AG09309 (cell line): ENCODE data around the gene TBL2.
"Not testable (repeated sequence)": the region's sequence is repeated elsewhere in the genome, so short reads cannot be mapped to it uniquely, and the experiment has no call there.

ENCODE experiments used
- DNase-seq: peaks from one replicate; pipeline ENCODE4 v3.0.0-alpha.2; 2010; ENCODE audit warnings: low read depth
- H3K4me3 ChIP-seq: 2 replicates; pipeline ENCODE4 v1.5.1; 2011; ENCODE audit warnings: mild to moderate bottlenecking, low read depth, low read length, moderate library complexity; ENCODE audit not compliant: control insufficient read depth
- TF ChIP-seq, protein P1 (sequence below): IDR thresholded peaks from 2 replicates; pipeline ENCODE4 v1.5.1; 2011; ENCODE audit warnings: mild to moderate bottlenecking, low read depth, low read length, inconsistent platforms; ENCODE audit not compliant: insufficient read depth, control insufficient read depth; ENCODE audit errors: missing control alignments

Gene TBL2

DNA sequence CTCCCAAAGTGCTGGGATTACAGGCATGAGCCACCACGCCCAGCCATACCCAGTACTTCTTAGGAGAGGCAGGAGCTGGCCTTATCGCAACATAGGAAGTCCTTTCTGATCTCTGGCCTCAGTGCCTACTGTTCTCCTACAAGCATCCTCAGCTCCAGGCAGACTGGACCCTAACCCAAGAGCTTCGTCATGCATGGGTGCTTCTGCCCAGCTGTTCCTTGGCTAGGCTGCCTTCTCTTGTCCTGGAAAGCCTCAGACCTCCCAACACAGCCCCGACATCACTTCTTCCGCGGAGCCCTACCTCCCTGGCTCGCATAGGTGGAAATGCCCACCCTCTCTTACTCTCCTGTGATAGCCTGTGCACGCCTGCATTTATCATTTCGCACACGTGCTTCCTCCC lies 36.7 kb downstream of the TBL2 start:
- no peak overlapping the region for H3K4me3 ChIP-seq
- TF ChIP-seq, protein P1, sequence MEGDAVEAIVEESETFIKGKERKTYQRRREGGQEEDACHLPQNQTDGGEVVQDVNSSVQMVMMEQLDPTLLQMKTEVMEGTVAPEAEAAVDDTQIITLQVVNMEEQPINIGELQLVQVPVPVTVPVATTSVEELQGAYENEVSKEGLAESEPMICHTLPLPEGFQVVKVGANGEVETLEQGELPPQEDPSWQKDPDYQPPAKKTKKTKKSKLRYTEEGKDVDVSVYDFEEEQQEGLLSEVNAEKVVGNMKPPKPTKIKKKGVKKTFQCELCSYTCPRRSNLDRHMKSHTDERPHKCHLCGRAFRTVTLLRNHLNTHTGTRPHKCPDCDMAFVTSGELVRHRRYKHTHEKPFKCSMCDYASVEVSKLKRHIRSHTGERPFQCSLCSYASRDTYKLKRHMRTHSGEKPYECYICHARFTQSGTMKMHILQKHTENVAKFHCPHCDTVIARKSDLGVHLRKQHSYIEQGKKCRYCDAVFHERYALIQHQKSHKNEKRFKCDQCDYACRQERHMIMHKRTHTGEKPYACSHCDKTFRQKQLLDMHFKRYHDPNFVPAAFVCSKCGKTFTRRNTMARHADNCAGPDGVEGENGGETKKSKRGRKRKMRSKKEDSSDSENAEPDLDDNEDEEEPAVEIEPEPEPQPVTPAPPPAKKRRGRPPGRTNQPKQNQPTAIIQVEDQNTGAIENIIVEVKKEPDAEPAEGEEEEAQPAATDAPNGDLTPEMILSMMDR = no peak
- no peak for DNase-seq

DNA sequence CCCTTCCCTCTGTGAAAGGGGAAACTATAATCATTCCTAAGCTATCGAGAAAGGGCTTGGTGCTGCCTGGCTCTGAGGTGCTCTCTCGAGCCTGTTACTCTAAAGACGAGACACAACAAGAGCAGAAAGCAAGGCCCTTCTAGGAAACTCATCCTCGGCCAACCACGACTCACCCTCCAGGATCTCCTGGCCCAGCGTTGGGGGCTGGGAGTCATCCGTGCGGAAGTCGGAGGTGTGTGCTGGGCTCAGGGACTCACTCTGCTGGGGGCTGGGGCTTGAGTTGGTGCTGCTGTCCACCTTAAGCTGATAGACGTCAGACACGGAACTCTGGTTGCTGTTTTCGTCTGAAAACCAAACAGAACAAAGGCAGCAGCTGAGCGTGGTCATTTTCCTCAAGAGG lies 38.7 kb downstream of the TBL2 start:
- no peak for DNase-seq
- H3K4me3 ChIP-seq = no peak overlapping the region
- TF ChIP-seq, protein P1 = no peak

DNA sequence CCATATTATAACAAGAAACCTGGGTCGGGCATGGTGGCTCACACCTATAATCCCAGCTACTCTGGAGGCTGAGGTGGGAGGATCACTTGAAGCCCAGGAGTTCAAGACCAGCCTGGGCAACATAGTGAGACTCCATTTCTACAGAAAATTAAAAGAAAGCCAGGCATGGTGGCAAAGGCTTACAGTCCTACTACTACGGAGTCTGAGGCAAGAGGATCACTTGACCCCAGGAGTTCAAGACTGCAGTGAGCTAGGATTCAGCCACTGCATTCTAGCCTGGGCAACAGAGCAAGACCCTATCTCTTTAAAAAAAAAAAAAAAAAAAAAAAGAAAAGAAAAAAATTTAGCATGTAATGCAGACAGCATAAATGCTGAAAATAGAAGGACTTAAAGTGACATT lies 39.9 kb downstream of the TBL2 start:
- not testable (repeated sequence) for DNase-seq, H3K4me3 ChIP-seq

DNA sequence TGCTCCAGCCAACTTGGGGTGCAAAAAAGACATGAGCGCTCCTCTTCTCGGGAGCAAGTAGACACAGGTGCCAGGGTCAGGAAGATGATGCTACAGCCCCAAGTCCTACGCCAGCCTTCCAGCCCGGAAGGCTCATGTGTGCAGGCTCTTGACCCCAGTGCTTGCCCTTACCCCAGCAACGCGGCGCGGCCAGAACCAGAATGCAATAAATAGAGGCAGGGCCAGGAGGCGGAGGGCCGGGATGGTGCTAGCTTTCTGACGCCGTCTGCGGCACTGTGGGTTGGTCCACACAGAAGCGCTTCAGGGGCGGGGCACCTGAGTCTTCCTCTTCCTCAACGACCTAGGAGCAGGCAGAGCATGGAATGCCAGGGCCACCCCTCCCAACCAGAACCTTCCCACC lies 41.3 kb downstream of the TBL2 start:
- H3K4me3 ChIP-seq = no peak overlapping the region
- TF ChIP-seq, protein P1 = no peak

DNA sequence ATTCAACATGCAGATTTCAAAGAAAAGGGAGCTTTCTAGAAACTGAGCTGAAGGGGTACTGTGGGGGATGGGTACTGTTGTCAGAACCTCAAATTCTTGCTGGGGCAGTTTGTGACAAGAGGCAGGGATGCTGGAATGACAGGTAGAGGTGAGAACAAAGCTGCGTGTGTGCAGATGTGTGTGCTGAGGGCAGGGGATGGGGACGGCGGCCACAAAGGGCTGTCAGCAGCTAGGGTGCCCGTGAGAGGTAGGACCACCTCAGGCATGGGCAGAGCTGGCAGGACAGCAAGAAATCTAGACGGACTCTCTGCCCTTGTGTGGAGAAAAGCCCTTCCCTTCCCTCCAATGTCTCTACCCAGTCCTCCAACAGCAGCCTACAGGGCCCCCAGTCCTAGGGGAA lies 41.9 kb downstream of the TBL2 start:
- no peak for DNase-seq
- no peak overlapping the region for H3K4me3 ChIP-seq
- TF ChIP-seq, protein P1 = no peak

More for the DNA sequence above, 41.3 kb downstream of the TBL2 start:
- no peak for DNase-seq

DNA sequence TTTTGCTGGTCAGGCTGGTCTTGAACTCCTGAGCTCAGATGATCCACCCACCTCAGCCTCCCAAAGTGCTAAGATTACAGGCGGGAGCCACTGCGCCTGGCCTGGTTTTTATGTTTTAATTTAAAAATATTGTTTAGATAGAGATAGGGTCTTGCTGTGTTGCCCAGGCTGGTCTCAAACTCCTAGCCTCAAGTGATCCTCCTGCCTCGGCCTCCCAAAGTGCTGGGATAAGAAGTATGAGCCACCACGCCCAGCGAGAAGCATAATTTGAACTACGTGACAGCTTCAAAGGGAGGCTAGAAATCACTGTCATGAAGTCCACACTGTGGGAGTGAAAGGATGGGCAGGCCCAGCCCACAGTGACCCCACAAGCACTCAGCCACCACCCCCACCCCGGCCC lies 42.5 kb downstream of the TBL2 start:
- H3K4me3 ChIP-seq, DNase-seq: not testable (repeated sequence)

DNA sequence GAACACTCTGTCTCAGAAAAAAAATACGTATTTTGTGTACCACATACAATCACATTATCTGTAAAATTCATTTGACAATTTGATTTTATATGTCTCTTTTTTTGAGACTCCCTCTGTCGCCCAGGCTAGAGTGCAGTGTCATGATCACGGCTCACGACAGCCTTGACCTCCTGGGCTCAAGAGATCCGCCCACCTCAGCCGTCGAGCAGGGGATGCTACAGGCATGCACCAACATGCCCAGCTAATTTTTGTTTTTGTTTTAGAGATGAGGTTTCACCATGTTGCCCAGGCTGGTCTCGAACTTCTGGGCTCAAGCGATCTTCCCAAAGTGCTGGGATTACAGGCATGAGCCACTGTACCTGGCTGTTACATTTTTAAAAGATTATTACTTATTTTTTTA lies 44.6 kb downstream of the TBL2 start:
- H3K4me3 ChIP-seq = no peak overlapping the region
- DNase-seq = no peak
- TF ChIP-seq, protein P1 = no peak

DNA sequence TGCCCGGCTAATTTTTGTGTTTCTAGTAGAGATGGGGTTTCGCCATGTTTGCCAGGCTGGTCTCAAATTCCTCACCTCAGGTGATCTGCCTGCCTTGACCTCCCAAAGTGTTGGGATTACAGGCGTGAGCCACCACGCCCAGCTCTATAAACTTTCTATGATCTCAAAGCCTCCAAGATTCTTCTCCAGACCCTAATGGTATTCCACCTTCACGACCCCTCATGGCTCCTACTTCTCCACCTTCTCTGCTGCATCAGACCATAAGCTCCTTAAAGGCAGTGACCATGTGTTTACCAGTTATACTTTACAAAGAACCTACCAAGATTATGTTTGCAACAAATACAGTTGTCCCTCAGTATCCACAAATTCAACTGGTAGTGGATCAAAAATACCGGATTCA lies 46.2 kb downstream of the TBL2 start:
- no peak for DNase-seq
- no peak overlapping the region for H3K4me3 ChIP-seq
- TF ChIP-seq, protein P1 = no peak
